Measurements from ENCODE around the gene LACTB.

Gene LACTB

DNA sequence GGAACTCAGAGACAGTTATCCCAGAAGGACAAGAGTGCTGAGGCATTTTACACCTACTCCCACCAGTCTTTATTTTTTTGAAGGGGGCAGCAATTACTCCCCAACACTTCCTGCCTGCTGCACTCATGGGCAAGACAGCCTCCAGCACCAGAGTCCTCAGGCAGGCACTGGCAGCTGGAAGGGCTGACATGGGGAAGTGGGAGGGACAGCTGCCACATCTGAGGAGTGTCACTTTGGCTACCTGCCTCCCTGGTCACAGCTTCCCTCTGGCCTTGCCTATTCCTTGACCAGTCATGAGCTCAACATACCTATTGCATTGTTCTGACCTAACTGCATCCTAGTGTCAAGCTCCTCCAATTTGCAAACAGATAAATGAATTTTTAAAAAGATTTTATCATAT is 10.2 kb upstream of the LACTB start:
- in situ Hi-C loops (cut with HindIII; ENCODE audit: low pct_ligation_motif_present, low pct_unique_long_range_greater_than_20kb, low sequenced_read_pairs): no loop called here
- no peak for DNase-seq

DNA sequence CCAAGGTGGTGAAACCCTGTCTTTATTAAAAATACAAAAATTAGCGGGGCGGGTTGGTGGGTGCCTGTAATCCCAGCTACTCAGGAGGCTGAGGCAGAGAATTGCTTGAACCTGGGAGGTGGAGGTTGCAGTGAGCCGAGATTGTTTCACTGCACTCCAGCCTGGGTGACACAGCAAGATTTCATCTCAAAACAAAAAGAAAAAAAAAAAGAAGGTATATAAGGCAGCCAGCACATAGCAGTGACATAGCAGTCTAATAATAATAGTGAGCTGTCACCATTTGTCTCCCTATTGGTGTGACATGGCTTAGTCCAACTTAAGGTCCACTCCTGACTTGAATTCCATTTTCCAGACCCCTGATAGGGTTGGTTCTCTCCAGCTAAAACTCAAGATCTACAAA is 8.8 kb upstream of the LACTB start:
- in situ Hi-C loops (cut with HindIII; ENCODE audit: low pct_ligation_motif_present, low pct_unique_long_range_greater_than_20kb, low sequenced_read_pairs): no loop called here
- no peak for DNase-seq

- no peak for DNase-seq
- in situ Hi-C loops (cut with HindIII; ENCODE audit: low pct_ligation_motif_present, low pct_unique_long_range_greater_than_20kb, low sequenced_read_pairs): no loop called here
Measured at GRCh38 chr15:63114465-63114864, 7.2 kb upstream of the LACTB start.

DNA sequence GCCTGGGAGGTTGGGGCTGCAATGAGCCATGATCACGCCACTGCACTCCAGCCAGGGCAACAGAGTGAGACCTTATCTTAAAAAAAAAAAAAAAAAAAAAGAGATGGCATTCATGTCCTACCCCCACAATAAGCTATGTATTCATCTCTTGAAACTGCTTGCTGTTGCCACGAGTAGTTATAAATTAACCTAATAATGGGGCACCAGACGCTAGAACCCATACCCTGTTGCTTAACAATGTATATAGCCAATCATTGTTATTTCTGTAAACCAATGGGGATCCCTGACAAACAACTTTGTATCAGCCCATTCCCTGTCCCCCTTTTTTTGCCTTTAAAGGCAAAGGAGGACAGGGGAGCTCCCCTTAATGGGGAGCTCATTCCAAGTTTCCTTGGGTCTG is 2.8 kb upstream of the LACTB start:
- DNase-seq: no peak
- in situ Hi-C loops (cut with HindIII; ENCODE audit: low pct_ligation_motif_present, low pct_unique_long_range_greater_than_20kb, low sequenced_read_pairs): no loop called here

DNA sequence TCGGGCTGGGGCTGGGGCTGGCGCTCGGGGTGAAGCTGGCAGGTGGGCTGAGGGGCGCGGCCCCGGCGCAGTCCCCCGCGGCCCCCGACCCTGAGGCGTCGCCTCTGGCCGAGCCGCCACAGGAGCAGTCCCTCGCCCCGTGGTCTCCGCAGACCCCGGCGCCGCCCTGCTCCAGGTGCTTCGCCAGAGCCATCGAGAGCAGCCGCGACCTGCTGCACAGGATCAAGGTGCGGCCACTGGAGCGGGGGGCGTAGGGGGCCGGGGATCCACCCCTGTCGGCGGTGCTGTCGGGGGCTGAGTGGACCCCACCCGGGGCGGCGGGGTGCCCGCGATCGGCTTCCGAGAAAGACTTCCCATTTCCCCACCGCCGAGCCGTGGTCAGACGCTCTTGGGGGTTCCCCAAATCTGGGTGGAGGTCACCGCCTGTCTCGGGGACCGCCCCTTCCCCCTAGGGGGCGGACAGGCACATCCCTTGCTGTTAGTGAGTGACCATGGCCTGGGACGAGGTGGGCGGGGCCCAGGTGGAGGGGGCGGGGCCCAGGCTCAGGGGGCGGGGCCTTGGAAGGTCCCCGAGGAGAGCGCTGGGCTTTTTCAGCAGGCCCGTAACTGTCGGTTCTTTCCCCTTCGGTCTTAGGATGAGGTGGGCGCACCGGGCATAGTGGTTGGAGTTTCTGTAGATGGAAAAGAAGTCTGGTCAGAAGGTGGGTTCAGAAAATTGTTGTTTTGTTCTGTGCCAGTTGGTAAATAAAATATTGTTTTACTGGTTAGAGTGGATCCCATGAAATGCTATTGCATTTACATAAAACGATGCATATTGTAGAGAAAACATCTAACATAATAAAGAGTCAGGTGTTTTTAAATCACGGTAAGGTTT is 578 bp downstream of the LACTB start:
- peak; percentile 71 for DNase-seq
- in situ Hi-C loops (cut with HindIII; ENCODE audit: low pct_ligation_motif_present, low pct_unique_long_range_greater_than_20kb, low sequenced_read_pairs): no loop called here

GRCh38 chr15:63124506-63124905 is 2.8 kb downstream of the LACTB start:
- no peak for DNase-seq
- in situ Hi-C loops (cut with HindIII; ENCODE audit: low pct_ligation_motif_present, low pct_unique_long_range_greater_than_20kb, low sequenced_read_pairs): no loop called here

GRCh38 chr15:63126726-63127125 is 5.1 kb downstream of the LACTB start:
- in situ Hi-C loops (cut with HindIII; ENCODE audit: low pct_ligation_motif_present, low pct_unique_long_range_greater_than_20kb, low sequenced_read_pairs): no loop called here
- DNase-seq: no peak

DNA sequence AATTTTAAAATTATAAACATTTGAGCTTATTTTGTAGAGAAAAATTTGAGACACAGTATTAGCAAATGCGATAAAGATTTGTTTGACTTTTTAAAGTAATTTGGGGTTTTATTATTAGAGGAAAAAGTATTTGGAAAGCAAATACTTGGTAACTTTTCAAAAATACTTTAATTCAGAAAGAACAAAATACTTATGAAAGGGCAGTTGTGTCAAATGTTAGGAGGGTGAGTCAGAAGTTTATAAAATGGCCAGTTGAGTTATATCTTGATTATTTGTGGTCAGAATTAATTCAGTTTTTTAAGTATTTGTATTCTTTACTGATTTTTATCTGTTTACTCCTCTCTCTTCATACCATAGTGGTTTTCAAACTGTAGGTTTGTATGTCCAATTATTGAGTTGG is 12.1 kb downstream of the LACTB start:
- in situ Hi-C loops (cut with HindIII; ENCODE audit: low pct_ligation_motif_present, low pct_unique_long_range_greater_than_20kb, low sequenced_read_pairs): no loop called here
- no peak for DNase-seq

GRCh38 chr15:63134245-63134985 is 12.8 kb downstream of the LACTB start:
- no peak for DNase-seq
- in situ Hi-C loops (cut with HindIII; ENCODE audit: low pct_ligation_motif_present, low pct_unique_long_range_greater_than_20kb, low sequenced_read_pairs): no loop called here

DNA sequence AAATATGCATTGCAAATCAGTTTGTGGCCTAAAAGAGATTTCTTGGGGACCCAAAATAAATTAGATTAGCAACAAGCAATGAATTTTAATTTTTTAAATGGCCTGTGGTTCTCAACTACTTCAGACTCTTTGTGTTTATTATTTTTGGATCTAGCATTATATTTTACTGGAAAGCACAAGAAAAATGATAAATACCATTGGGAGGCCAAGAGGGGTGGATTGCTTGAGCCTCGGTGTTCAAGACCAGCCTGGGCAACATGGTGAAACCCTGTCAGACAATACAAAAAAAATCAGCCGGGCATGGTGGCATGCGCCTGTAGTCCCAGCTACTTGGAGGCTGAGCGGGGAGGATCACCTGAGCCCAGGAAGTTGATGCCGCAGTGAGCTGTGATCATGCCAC is 13.6 kb downstream of the LACTB start:
- DNase-seq: no peak
- in situ Hi-C loops (cut with HindIII; ENCODE audit: low pct_ligation_motif_present, low pct_unique_long_range_greater_than_20kb, low sequenced_read_pairs): no loop called here

GRCh38 chr15:63135804-63136203 is 14.1 kb downstream of the LACTB start:
- no peak for DNase-seq
- in situ Hi-C loops (cut with HindIII; ENCODE audit: low pct_ligation_motif_present, low pct_unique_long_range_greater_than_20kb, low sequenced_read_pairs): no loop called here

- no peak for DNase-seq
- in situ Hi-C loops (cut with HindIII; ENCODE audit: low pct_ligation_motif_present, low pct_unique_long_range_greater_than_20kb, low sequenced_read_pairs): no loop called here
Measured at GRCh38 chr15:63136742-63137141, 15.1 kb downstream of the LACTB start.

GRCh38 chr15:63140936-63141335 is 19.3 kb downstream of the LACTB start:
- in situ Hi-C loops (cut with HindIII; ENCODE audit: low pct_ligation_motif_present, low pct_unique_long_range_greater_than_20kb, low sequenced_read_pairs): no loop called here
- no peak for DNase-seq

- in situ Hi-C loops (cut with HindIII; ENCODE audit: low pct_ligation_motif_present, low pct_unique_long_range_greater_than_20kb, low sequenced_read_pairs): no loop called here
- DNase-seq: no peak
Measured at GRCh38 chr15:63145426-63145825, 23.8 kb downstream of the LACTB start.

- in situ Hi-C loops (cut with HindIII; ENCODE audit: low pct_ligation_motif_present, low pct_unique_long_range_greater_than_20kb, low sequenced_read_pairs): no loop called here
- no peak for DNase-seq
Measured at GRCh38 chr15:63146684-63147083, 25.0 kb downstream of the LACTB start.

GRCh38 chr15:63151665-63152064 is 30.0 kb downstream of the LACTB start:
- no peak for DNase-seq
- in situ Hi-C loops (cut with HindIII; ENCODE audit: low pct_ligation_motif_present, low pct_unique_long_range_greater_than_20kb, low sequenced_read_pairs): no loop called here

- in situ Hi-C loops (cut with HindIII; ENCODE audit: low pct_ligation_motif_present, low pct_unique_long_range_greater_than_20kb, low sequenced_read_pairs): no loop called here
- DNase-seq: no peak
Measured at GRCh38 chr15:63155486-63155885, 33.8 kb downstream of the LACTB start.

DNA sequence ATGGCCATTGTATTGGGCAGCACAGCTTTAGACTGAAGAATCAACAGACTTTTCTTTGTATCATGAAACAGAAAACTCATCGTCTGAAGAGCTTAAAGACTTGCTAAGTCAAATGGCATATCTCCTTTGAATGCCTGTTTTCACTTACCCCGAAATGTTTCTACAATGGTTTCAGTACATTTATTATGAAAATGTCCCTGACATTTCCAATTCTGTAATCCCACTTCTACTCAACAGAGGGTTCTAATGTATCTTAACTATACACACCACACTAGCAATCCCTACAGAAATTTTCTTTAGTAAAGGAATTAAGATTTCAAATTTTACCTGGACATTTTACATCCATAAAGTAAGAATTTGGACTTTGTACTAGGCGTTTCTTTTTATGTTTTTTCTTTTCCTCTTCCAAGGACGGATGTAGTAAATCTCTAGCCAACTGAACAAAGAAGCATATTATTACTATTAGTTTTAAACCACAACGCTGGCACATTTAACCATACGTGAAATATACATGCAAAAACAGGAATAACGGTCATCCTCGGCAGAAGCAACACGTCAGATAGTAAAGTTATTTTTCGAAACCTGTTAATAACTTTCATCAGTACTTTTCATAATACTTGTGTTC is 34.5 kb downstream of the LACTB start:
- in situ Hi-C loops (cut with HindIII; ENCODE audit: low pct_ligation_motif_present, low pct_unique_long_range_greater_than_20kb, low sequenced_read_pairs): no loop called here
- DNase-seq: peak; percentile 12

- peak; percentile 79 for DNase-seq
- in situ Hi-C loops (cut with HindIII; ENCODE audit: low pct_ligation_motif_present, low pct_unique_long_range_greater_than_20kb, low sequenced_read_pairs): no loop called here
Measured at GRCh38 chr15:63156755-63157117, 35.1 kb downstream of the LACTB start.

Data from ACHN (cell line).